ENCODE results near the gene ARHGAP42. TPM values are rescaled to one million over a fixed set of nuclear protein-coding genes. Genes with fewer than 3 reads are reported as not detected.

Gene ARHGAP42
- total and polyA plus RNA-seq, 2 of the 4 experiments (the other 2 are of a cell fraction), result 2.9 to 7.3 TPM

- no TSS peak for BruUV-seq (replicated peaks)
- no peak overlapping the region for H2AK5ac ChIP-seq (ENCODE audit: low read depth, low read length)
- intact Hi-C loops (cut with micrococcal nuclease), result no loop called here
- H2BK120ac ChIP-seq (ENCODE audit: low read depth, low read length), result no peak overlapping the region
- ChIA-PET CTCF (no interaction called here), POLR2A (ENCODE audit: unreplicated experiment) (no interaction called here)
- H2BK15ac ChIP-seq (ENCODE audit: low read depth, low read length), result no peak overlapping the region
- H3K4me1 ChIP-seq (ENCODE audit: control insufficient read depth, insufficient read depth, low read length), result no peaks in the 10 kb centered on the region
- H2BK20ac ChIP-seq (ENCODE audit: low read depth, low read length), result no peak overlapping the region
- H3K14ac ChIP-seq (replicated peaks; ENCODE audit: low read depth, low read length), result no peak overlapping the region
- no peak overlapping the region for H3K27ac ChIP-seq (ENCODE audit: insufficient read depth, low read length)
- no peaks in the 10 kb centered on the region for H3K36me3 ChIP-seq (ENCODE audit: control insufficient read depth, insufficient read depth, low read length)
- no peak overlapping the region for H3K4me2 ChIP-seq (ENCODE audit: low read depth, low read length)
- H3K23ac ChIP-seq (ENCODE audit: low read depth, low read length), result no peak overlapping the region
- ATAC-seq (ENCODE audit: low read depth) (no peak), DNase-seq (no peak)
- TF ChIP-seq MAFK (IDR thresholded peaks at IDR 0.05; ENCODE audit: low read depth, low read length) (no peak), RCOR1 (IDR thresholded peaks at IDR 0.05; ENCODE audit: insufficient replicate concordance, low read length) (no peak), CHD1 (IDR thresholded peaks at IDR 0.05; ENCODE audit: low read depth, low read length) (no peak)
- TF ChIP-seq, protein P1, sequence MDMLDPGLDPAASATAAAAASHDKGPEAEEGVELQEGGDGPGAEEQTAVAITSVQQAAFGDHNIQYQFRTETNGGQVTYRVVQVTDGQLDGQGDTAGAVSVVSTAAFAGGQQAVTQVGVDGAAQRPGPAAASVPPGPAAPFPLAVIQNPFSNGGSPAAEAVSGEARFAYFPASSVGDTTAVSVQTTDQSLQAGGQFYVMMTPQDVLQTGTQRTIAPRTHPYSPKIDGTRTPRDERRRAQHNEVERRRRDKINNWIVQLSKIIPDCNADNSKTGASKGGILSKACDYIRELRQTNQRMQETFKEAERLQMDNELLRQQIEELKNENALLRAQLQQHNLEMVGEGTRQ (IDR thresholded peaks at IDR 0.05; ENCODE audit: low read depth, low read length), result no peak
- no peak overlapping the region for H2AFZ ChIP-seq (replicated peaks; ENCODE audit: low read length, poor library complexity)
- dilution Hi-C loops (cut with HindIII; ENCODE audit: low sequenced_read_pairs, unreplicated experiment), result no loop called here
- no peak overlapping the region for H4K8ac ChIP-seq (ENCODE audit: low read depth in 2 of 2, low read length in 2 of 2)
- no peaks in the 10 kb centered on the region for H3K27me3 ChIP-seq (ENCODE audit: control insufficient read depth, insufficient read depth, low read length)
- no peaks in the 10 kb centered on the region for H3K9me3 ChIP-seq (ENCODE audit: control insufficient read depth, insufficient read depth, low read length)
- in situ Hi-C loops (cut with MboI; ENCODE audit: low sequenced_read_pairs), result no loop called here
- no peak overlapping the region for H3K18ac ChIP-seq (ENCODE audit: low read depth, low read length)
- H4K91ac ChIP-seq (ENCODE audit: insufficient read depth, low read depth, low read length), result no peak overlapping the region
- H3K4ac ChIP-seq (ENCODE audit: low read depth, low read length), result no peak overlapping the region
- no peaks in the 10 kb centered on the region for H4K20me1 ChIP-seq (ENCODE audit: insufficient read depth, low read length)
- no peak overlapping the region for H3K4me3 ChIP-seq (ENCODE audit: insufficient read depth, low read depth, low read length)
- H4K5ac ChIP-seq (ENCODE audit: low read depth, low read length), result no peak overlapping the region
- H3K79me1 ChIP-seq (ENCODE audit: low read depth in 1 of 2, low read length in 2 of 2), result no peaks in the 10 kb centered on the region
- no peak overlapping the region for H2BK5ac ChIP-seq (ENCODE audit: low read depth, low read length, poor library complexity, severe bottlenecking)
- no peak overlapping the region for H3K9ac ChIP-seq (ENCODE audit: low read depth, low read length)
- H2AK9ac ChIP-seq (replicated peaks; ENCODE audit: low read depth, low read length, poor library complexity), result no peak overlapping the region
- WGBS, 2 experiments (ENCODE audit: extremely low coverage in 2 of 2, insufficient read length in 1 of 2), result no CpG with 5 or more reads among the region's 3 CpGs
- no peaks in the 10 kb centered on the region for H3K9me1 ChIP-seq (ENCODE audit: insufficient read depth, low read length)
- H3K56ac ChIP-seq (ENCODE audit: extremely low read depth, insufficient read depth, low read length), result no peak overlapping the region
Measured at GRCh38 chr11:101030015-101030414, 342.9 kb downstream of the ARHGAP42 start.

Data from IMR-90 (cell line).